Fibroblast of the conjunctiva (primary cell): Measurements from ENCODE around the gene MRGPRD.

ENCODE experiments used
- DNase-seq: peaks from one replicate; pipeline ENCODE4 v3.0.0-alpha.2; 2010; ENCODE audit warnings: low read depth

Gene MRGPRD, protein sequence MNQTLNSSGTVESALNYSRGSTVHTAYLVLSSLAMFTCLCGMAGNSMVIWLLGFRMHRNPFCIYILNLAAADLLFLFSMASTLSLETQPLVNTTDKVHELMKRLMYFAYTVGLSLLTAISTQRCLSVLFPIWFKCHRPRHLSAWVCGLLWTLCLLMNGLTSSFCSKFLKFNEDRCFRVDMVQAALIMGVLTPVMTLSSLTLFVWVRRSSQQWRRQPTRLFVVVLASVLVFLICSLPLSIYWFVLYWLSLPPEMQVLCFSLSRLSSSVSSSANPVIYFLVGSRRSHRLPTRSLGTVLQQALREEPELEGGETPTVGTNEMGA

DNA sequence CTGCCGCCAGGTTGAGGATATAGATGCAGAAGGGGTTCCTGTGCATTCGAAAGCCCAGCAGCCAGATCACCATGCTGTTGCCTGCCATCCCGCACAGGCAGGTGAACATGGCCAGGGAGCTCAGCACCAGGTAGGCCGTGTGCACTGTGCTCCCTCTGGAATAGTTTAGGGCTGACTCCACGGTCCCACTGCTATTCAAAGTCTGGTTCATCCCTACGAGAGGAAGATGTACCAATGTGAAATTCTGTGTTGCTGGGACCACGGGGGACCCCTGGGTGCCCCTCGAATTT lies at the start of gene MRGPRD:
Gene MRGPRD (minus strand): TSS at position 211 of the 290 bp plus-strand sequence. CDS start 0 bp downstream, at position 211.
- DNase-seq = no peak

DNA sequence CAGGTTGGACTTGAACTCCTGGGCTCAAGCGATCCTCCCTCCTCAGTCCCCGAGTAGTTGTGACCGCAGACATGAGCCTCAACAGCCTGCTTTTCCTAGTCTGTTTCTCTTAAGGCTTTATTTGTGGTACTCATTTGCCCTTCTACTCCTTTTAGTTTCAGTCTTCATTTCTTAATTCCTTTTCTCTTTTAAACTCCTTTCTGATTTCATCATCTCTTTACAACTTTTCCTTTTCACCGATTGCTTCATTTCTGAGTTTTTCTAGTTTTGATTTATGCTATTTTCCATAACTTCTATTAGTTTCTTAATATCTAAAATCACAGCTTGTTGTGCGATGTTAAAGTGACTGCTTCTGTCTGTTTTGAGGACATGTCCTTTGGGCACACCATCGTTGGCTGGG lies 49.5 kb upstream of the MRGPRD start:
- DNase-seq = no peak

DNA sequence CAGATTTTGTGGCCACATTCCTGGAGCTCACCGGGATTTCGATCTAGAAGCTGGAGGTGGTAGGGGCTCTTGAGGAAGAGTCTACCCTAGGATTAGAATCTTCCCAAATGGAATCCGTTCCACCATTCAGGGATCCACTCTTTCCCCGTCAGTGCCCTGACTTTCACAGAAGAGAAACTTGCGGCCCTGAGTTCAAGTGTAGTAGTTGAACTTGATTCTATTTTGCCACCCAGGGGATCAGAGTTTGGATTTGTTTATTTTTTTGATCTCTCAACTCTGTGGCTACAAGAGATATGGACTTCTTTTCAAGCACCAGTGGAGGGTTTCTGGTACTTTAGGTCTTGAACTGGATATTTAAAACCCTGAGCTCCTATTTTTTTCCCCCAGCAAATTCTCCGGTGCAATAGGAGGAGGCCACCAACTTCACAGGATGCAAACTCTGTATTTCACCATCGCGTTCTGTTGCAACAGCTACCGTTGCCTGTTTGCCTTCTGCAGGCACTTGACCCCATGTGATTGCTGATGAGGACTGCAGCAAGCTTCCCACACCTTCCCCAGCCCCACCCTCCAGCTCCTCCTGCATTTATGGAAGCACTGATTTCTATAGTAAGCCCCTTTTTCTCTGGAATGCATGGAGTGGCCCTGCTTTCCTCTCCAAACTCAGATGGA lies 47.1 kb upstream of the MRGPRD start:
- DNase-seq = no peak

GRCh38 chr11:69024509-69024908 lies 43.7 kb upstream of the MRGPRD start:
- DNase-seq = no peak

- no peak for DNase-seq
Measured at GRCh38 chr11:69022260-69022659, 41.5 kb upstream of the MRGPRD start.

GRCh38 chr11:69018924-69019323 lies 38.1 kb upstream of the MRGPRD start:
- DNase-seq = no peak

DNA sequence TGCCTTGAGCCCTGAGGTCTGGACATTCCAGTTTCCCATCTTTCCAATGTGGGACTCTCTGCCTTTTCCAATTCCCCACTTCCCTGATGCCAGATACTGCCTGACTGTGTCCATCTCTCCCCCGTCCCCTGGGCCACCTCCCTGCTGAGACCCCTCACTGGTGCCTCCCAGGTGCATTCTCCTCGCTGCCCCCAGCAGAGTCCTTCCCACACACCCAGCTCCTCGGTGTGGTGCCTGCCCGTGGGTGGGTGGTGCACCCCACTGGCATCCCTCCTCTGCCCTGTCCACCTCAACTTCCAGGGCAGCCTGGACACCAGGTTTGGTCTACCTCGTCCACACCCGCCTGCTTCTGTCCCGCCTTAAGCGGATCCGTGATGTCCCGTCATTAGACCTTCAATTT lies 37.2 kb upstream of the MRGPRD start:
- no peak for DNase-seq

DNA sequence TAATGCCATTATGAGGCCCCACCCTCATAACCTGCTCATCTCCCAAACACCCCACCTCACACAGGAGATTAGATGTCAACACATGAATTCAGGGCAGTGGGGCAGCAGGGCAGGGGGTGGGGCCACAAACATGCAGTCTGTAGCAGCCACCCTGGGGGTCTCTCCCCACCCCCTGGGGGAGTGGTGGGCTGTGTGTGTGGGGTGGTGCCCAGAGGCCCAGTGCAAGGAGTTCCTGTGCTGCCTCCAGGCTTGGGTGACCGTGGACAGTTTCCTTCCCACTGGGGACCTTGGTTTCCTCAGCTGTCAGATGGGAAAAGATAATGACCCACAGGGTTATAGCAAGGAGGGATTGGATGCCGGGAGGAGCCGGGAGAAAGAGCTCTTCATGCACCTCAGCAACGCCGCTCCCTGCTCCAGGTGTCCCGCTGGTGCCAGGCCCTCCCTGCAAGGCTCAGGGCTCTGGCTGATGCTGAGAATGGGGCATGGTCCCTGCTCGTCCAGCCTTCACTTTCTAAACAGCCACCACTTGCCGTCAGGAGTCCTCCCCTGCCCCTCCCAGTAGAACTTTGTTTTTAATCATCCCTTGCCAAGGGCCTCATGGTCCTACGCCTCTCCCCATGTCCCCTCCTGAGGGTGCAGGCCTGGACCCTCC lies 34.2 kb upstream of the MRGPRD start:
- DNase-seq = no peak

DNA sequence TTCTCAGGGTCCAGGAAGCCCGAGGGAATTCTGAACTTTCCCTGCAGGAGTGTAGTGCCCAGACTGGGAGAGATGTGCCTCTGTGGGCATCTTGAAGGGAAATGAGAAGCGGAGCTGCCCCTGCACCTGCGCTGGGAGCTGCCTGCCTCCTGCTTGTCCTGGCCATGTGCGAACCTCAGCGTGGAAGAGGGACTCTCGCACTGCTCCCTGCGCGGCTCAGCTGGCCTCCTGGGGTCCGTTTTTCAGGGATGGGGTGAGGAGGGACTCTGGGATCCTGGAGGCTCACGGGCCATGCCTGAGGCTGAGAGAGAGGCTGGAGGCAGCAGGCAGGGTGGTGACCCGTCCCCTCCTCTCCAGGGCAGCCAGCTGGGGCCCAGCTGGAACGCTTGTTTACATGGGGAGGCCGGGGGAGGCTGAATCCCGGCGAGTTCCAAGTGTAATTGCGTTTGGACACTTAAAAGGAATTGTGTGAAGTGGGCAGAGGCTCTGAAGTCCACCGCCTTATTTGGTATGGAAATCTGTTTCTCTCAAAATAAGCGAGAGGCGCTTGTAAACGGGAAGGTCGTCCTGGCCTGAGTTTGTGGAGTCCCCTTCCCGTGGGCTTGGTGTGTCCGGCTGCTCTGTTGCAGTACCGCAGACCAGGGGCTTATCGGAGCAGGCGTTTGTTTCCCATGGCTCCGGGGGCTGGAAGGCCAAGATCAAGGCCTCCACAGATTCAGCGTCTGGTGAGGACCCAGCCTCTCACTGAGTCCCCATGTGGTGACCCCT lies 33.5 kb upstream of the MRGPRD start:
- no peak for DNase-seq

GRCh38 chr11:69013009-69013951 lies 32.5 kb upstream of the MRGPRD start, which contains the start of gene MRGPRF:
MRGPRF (minus strand) TSS chr11:69013246; CDS start chr11:69009901, 3,345 bp downstream.
- DNase-seq = peak; percentile 89

GRCh38 chr11:69012092-69013008 lies 31.6 kb upstream of the MRGPRD start:
- no peak for DNase-seq

DNA sequence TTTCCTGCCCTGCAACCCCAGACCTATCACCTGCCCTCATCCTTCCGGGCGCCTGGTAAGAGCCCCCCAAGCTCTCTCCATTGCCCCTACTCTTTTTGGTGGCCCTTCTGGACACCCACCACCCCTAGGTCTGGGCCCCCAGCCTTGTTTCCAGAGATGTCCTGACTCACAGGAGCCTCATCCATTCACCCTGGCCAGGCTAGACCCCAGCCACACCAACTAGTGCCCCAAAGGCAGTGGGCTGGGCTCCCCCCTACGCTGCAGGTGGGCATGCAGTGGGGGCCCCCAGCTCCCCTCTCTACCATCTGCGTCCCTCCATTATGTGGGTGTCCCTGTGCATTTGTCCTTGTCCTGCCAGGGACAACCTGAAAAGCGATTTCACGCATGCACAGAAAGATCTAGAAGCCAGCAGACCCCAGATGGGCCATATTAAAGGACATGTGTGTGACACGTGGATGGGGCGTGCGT lies 30.9 kb upstream of the MRGPRD start:
- no peak for DNase-seq

DNA sequence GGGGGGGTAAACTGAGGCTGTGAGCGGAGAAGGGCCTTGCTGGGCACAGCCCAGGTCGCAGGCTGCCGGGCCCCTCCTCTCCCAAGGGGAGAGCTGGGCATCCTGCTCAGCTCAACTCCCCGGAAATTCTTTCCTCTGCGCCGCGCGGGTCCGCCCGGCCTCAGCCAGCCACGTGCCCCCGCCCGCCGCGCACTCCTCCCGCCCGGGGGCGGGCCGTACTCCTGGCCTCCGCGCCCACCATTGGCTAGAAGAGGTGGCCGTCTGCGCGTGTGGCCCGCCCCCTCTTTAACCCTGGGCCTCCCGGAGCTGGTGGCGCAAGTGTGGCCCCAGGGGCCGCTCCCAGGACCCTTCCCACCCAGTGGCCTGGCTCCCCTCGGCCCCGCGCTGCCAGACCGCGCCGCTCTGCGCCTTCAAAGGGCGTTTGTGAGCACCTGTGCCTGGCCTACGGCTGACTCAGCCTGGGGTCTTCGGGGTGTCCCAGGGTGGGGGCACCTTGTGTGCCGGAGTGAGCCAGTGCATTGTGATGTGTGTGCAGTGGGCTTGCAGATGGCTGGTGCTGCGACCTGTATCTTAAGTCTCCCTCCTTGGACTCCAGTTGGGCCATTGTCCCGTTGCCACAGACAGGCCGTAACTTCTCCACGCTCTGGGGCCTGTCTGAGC lies 30.3 kb upstream of the MRGPRD start:
- DNase-seq = peak; percentile 51

- DNase-seq = no peak
Measured at GRCh38 chr11:69010361-69010891, 29.6 kb upstream of the MRGPRD start.

DNA sequence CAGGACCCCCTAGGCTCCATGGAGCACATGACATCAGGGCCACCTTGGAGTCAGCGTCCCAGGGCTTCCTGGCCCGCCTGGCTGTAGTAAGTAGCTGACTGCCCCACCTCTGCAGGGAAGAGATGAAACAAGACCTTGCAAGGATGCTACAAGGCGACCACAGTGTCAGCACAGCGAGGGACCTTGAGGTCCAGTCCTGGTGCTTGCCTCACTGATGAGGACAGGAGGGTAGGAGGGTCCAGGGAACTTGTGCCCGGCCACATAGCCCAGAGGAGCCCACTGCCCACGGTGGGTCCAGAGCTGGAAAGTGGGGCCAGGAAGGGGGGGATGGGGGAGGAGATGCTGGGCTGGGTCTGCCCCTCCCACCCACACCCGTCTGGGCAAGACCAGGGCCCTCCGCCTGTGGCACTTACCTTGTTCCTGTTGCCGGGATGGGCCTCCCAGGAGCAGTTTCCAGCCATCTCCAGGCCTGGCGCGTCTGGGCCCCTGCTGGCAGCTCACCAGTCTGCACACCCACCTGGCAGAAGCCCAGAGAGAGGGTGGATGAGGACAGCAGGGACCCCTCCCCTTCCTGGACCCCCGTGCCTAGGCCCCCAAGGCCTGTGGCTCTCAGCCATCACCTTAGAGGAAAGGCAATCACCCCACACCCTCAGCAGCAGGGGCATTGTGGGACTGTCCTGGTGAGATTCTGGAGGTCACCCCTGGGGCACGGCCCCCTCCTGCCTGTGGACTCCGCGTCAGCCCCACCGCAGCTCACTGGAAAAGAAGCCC lies 28.8 kb upstream of the MRGPRD start:
- no peak for DNase-seq

DNA sequence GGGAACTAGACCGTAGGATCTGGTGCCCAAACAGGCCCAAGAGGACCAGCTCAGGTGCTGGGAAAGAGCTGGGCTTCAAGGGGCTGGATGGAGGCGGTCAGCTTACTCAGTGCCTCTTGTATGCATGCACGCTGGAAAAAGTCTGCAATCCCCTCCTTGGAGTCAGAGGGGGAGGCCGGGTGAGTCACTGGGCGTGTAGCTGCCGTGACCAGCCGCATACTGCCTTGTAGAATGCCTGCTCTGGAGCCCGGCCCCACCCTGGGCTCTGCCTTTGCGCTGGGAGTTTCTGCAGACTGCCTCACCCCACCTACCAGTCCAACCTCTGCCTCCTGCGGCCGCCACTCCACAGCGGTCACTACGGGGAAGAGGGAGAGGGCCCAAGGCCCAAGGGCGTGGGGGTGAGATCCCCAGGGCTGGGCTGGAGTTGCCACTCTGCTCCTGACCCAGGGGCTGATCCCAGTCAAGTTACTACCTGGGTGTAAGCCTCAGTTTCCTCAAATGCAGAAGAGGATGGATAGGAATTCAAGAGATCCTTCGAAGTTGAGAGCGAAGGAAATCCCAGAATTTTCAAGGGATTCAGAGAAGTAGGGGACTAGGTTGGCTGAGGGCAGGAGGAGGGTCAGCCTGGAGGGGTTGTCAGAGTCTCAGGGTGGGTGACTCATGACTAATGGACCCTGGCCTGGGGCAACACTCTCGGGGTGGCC lies 28.1 kb upstream of the MRGPRD start:
- peak; percentile 94 for DNase-seq

DNA sequence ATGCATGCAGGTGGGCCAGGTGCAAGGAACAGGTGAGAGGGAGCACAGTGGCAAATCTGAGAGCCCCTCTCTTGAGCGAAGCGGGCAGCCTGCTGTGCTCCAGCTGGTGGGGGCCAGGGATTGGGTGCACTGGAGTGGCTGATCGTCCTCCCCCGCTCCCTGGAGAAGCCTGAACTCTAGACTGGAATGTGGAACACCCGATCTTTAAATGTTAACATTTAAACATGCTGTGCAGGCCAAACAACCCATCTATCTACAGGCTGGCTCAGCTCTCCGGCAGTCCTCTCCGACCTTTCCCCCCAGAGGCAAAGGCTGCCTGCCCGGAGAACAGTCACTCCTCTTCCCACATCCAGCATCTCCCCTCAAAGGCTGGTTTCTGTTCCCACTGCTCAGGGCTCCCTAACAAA lies 27.2 kb upstream of the MRGPRD start:
- DNase-seq = no peak

DNA sequence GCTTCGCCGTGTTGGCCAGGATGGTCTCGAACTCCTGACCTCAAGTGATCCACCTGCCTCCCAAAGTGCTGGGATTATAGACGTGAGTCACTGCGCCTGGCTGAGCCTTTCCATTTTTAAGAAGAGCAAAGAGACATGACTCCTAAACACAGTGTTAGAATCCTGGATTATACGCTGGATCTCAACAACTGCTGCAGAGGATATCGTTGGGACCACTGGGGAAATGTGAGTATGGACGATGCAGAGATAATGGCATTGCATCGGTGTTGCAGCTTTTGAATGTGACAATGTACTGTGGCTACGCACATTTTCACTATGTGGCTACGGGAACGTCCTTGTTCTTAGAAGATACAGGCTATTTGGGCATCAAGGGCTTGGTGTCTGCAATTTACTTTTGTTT lies 26.0 kb upstream of the MRGPRD start:
- DNase-seq = no peak
